Kidney epithelial cell (primary cell): ENCODE data around the gene CHFR. TPM values are rescaled to one million over a fixed set of nuclear protein-coding genes. Genes with fewer than 3 reads are reported as not detected.
A peak's percentile ranks its signal among the peaks of the same experiment; 100 is the strongest.

Experiments
- DNase-seq: peaks from one replicate; pipeline ENCODE4 v3.0.0-alpha.2; 2010; ENCODE audit warnings: low read depth
- H3K27me3 ChIP-seq: 2 replicates; pipeline ENCODE4 v1.6.0; 2011; ENCODE audit warnings: low read length; ENCODE audit not compliant: control insufficient read depth, insufficient read depth
- H3K36me3 ChIP-seq: 2 replicates; pipeline ENCODE4 v1.5.1; 2011; ENCODE audit warnings: low read length; ENCODE audit not compliant: control insufficient read depth, insufficient read depth
- H3K4me3 ChIP-seq: 2 replicates; pipeline ENCODE4 v1.5.1; 2011; ENCODE audit warnings: low read depth, mild to moderate bottlenecking, control low read depth, low read length
- CTCF ChIP-seq: IDR thresholded peaks from 2 replicates; pipeline ENCODE4 v1.5.1; 2011; ENCODE audit warnings: mild to moderate bottlenecking, moderate library complexity, low read length, control low read depth, inconsistent platforms; ENCODE audit not compliant: insufficient read depth, poor library complexity, severe bottlenecking
- total RNA-seq: library from RNA; depleted of rRNA; stranded (reverse); fragments of >200 nt; gene quantifications from 2 replicates; pipeline ENCODE4 v1.2.3, GENCODE V29; 2015

CHFR gene
- total RNA-seq, 1 donor from 2014 or later = 51.3 TPM

- H3K27me3 ChIP-seq = no peaks in the 10 kb centered on the region
- H3K4me3 ChIP-seq = no peak overlapping the region
- TF ChIP-seq CTCF = no peak
- no peak for DNase-seq
- H3K36me3 ChIP-seq = no peaks in the 10 kb centered on the region
Observed at GRCh38 chr12:132924356-132924755, 37.0 kb upstream of the CHFR start.

DNA sequence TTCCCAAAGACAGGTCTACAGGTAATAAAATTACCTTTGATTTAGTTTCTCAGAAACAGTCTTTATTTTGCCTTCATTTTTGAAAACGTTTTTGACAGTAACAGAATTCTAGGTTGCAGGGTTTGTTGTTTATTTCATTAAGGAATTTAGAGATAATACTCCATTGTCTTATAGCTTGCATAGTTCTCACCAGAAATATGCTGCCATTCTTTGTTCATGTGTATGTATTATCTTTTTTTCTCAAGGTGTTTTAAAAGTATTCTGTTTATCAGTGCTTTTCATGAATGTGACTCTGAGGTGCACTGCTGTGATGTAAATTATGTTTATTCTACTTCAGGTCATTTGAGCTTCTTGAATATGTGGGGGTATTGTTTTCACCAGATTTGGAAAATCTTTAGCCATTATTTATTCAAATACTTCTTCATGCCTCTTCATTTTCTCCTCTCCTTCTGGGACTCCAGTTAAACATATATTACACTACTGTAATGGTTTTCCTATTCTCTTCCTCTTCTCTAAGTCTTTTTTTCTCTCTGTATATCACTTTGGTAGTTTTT is 36.0 kb upstream of the CHFR start:
- no peaks in the 10 kb centered on the region for H3K27me3 ChIP-seq
- H3K36me3 ChIP-seq = no peaks in the 10 kb centered on the region
- no peak for TF ChIP-seq CTCF
- no peak overlapping the region for H3K4me3 ChIP-seq
- DNase-seq = no peak

DNA sequence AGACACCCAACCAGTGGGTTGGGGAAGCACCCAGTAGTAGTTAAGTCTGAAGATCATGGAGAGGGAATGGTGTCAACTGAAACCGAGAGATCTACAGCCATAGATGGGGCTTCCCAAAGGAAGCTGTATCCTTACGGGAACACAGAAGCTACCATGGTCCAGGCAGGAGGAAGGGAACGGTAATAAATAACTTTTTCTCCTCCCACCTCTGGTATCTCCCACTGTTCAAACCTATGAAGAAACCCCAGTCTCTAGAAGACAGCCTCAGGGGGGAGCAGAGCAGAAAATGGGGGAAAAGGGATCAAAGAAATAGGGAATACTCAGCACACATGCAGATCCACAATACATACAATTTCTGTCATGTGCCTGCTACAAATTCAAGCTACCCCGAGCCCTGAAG is 35.3 kb upstream of the CHFR start:
- H3K4me3 ChIP-seq = no peak overlapping the region
- no peak for DNase-seq
- TF ChIP-seq CTCF = no peak
- H3K36me3 ChIP-seq = no peaks in the 10 kb centered on the region
- no peaks in the 10 kb centered on the region for H3K27me3 ChIP-seq

- DNase-seq = no peak
- no peaks in the 10 kb centered on the region for H3K36me3 ChIP-seq
- no peak overlapping the region for H3K4me3 ChIP-seq
- TF ChIP-seq CTCF = peak; percentile 6
- no peaks in the 10 kb centered on the region for H3K27me3 ChIP-seq
Observed at GRCh38 chr12:132921685-132922084, 34.3 kb upstream of the CHFR start.

- Histone ChIP-seq H3K36me3 (no peaks in the 10 kb centered on the region), H3K27me3 (no peaks in the 10 kb centered on the region), H3K4me3 (no peak overlapping the region)
- no peak for DNase-seq
- TF ChIP-seq CTCF = no peak
Observed at GRCh38 chr12:132918680-132919079, 31.3 kb upstream of the CHFR start.

DNA sequence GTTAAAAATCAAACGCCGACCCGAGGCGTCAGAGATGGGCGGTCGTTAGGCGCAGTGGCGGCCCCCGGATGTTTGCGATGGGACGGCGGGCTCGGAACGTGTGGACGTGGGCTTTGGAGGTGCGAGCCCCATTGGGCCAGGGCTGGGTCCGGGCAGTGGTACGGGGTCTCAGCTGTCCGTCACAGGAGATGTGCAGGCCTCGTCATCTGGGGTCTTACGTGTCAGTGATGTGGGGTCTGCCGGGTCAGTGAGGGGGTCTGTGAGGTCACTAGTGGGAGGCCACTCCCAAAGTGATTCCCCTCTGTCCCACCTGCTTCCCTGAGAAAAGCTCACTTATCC is 21.6 kb upstream of the CHFR start:
- H3K27me3 ChIP-seq = no peaks in the 10 kb centered on the region
- peak overlapping the region; percentile 39 for H3K4me3 ChIP-seq
- H3K36me3 ChIP-seq = no peaks in the 10 kb centered on the region
- DNase-seq = no peak
- TF ChIP-seq CTCF = no peak
